Fibroblast of lung (primary cell): ENCODE data around the gene ARHGEF3. TPM values are rescaled to one million over a fixed set of nuclear protein-coding genes. Genes with fewer than 3 reads are reported as not detected.

Experiments used
- DNase-seq, 2 donors: peaks; one replicate each; pipeline versions ENCODE4 v3.0.0 to v3.0.0-alpha.2; 2010; ENCODE audit warnings: low read depth in 2 of 2
- H2AFZ ChIP-seq: 2 replicates; pipeline ENCODE4 v1.5.1; 2012; ENCODE audit warnings: low read length, control low read depth, inconsistent platforms
- H3K27ac ChIP-seq: 2 replicates; pipeline ENCODE4 v1.5.1; 2011; ENCODE audit warnings: low read length, control low read depth; ENCODE audit not compliant: insufficient read depth
- H3K27me3 ChIP-seq: 2 replicates; pipeline ENCODE4 v1.5.1; 2011; ENCODE audit warnings: mild to moderate bottlenecking, low read length; ENCODE audit not compliant: control insufficient read depth, insufficient read depth
- H3K36me3 ChIP-seq: 2 replicates; pipeline ENCODE4 v1.5.1; 2011; ENCODE audit warnings: low read length; ENCODE audit not compliant: control insufficient read depth, insufficient read depth
- H3K4me1 ChIP-seq: 2 replicates; pipeline ENCODE4 v1.5.1; 2011; ENCODE audit warnings: low read length; ENCODE audit not compliant: control insufficient read depth, insufficient read depth; ENCODE audit errors: extremely low read depth
- H3K4me2 ChIP-seq: 2 replicates; pipeline ENCODE4 v1.5.1; 2011; ENCODE audit warnings: low read length, control low read depth; ENCODE audit not compliant: insufficient read depth; ENCODE audit errors: extremely low read depth
- H3K4me3 ChIP-seq, 4 experiments: fragments of 200-600 bp in 1 of 4; sonication (generic) in 1 of 4; replicated peaks in 1 of 4; 2 replicates each; pipeline ENCODE4 v1.5.1; 2011 to 2016; ENCODE audit warnings: low read length in 4 of 4, low read depth in 3 of 4, mild to moderate bottlenecking in 3 of 4, control low read depth in 2 of 4, inconsistent platforms in 1 of 4, mixed read lengths in 1 of 4; ENCODE audit not compliant: insufficient read depth in 1 of 4; ENCODE audit errors: control extremely low read depth in 1 of 4
- H3K79me2 ChIP-seq: 2 replicates; pipeline ENCODE4 v1.5.1; 2012; ENCODE audit warnings: mild to moderate bottlenecking, low read length, inconsistent platforms; ENCODE audit not compliant: control insufficient read depth, insufficient read depth
- H3K9ac ChIP-seq: 2 replicates; pipeline ENCODE4 v1.5.1; 2011; ENCODE audit warnings: mild to moderate bottlenecking, low read length, control low read depth; ENCODE audit not compliant: insufficient read depth
- H3K9me3 ChIP-seq: 2 replicates; pipeline ENCODE4 v1.5.1; 2012; ENCODE audit warnings: low read depth, low read length; ENCODE audit not compliant: control insufficient read depth, insufficient read depth
- H4K20me1 ChIP-seq: 2 replicates; pipeline ENCODE4 v1.5.1; 2011; ENCODE audit warnings: low read length; ENCODE audit not compliant: control insufficient read depth, insufficient read depth; ENCODE audit errors: extremely low read depth
- CTCF ChIP-seq, 2 donors: IDR thresholded peaks in 1 of 2; conservative IDR thresholded peaks in 1 of 2; 1 replicate in 1 of 2; 2 replicates in 1 of 2; pipeline ENCODE4 v1.5.1; 2011 to 2012; ENCODE audit warnings: low read length in 2 of 2, control low read depth in 1 of 2, inconsistent platforms in 1 of 2, low read depth in 1 of 2, mild to moderate bottlenecking in 1 of 2
- EZH2 ChIP-seq: IDR thresholded peaks from 2 replicates; pipeline ENCODE4 v1.5.1; 2012; ENCODE audit warnings: low read length, control low read depth, mild to moderate bottlenecking; ENCODE audit errors: missing control alignments
- polyA plus RNA-seq, 2 donors: library from polyadenylated mRNA; depleted of rRNA in 1 of 2; stranded (reverse) in 1 of 2; unstranded in 1 of 2; fragments of >200 nt; gene quantifications; 2 replicates each; pipeline ENCODE4 v1.2.1, GENCODE V29; 2011 to 2012; ENCODE audit warnings: missing spikeins in 1 of 2
- total RNA-seq: library from RNA; depleted of rRNA; stranded (reverse); fragments of >200 nt; gene quantifications from 2 replicates; pipeline ENCODE4 v1.2.1, GENCODE V29; 2014

Gene ARHGEF3
- total and polyA plus RNA-seq, 2 donors (not counting 1 experiment from before 2014, with no cell fraction given) = 2.6 to 16.7 TPM

GRCh38 chr3:56833536-56833935, 31.8 kb upstream of the ARHGEF3 start:
- H3K4me1 ChIP-seq = peaks cover 4% of the 10 kb centered on the region
- H3K36me3 ChIP-seq = no peaks in the 10 kb centered on the region
- no peak for DNase-seq
- no peaks in the 10 kb centered on the region for H4K20me1 ChIP-seq
- no peak overlapping the region for H3K4me3 ChIP-seq
- no peak overlapping the region for H3K4me2 ChIP-seq
- no peak overlapping the region for H2AFZ ChIP-seq
- H3K9ac ChIP-seq = no peak overlapping the region
- H3K9me3 ChIP-seq = no peaks in the 10 kb centered on the region
- no peaks in the 10 kb centered on the region for H3K79me2 ChIP-seq
- no peak overlapping the region for H3K27ac ChIP-seq
- H3K27me3 ChIP-seq = peaks cover 6% of the 10 kb centered on the region
- TF ChIP-seq CTCF (conservative IDR thresholded peaks at IDR 0.05 in 1 of 2, IDR thresholded peaks at IDR 0.05 in 1 of 2; ENCODE audit: low read depth in 1 of 2, low read length in 2 of 2) (no peak), EZH2 (no peak)

GRCh38 chr3:56833022-56833421, 31.3 kb upstream of the ARHGEF3 start:
- Histone ChIP-seq H3K79me2 (no peaks in the 10 kb centered on the region), H3K4me2 (no peak overlapping the region), H3K27me3 (peaks cover 6% of the 10 kb centered on the region), H3K9ac (no peak overlapping the region), H3K27ac (no peak overlapping the region), H3K4me1 (peaks cover 4% of the 10 kb centered on the region), H2AFZ (no peak overlapping the region), H3K36me3 (no peaks in the 10 kb centered on the region), H3K9me3 (no peaks in the 10 kb centered on the region), H3K4me3 (no peak overlapping the region), H4K20me1 (no peaks in the 10 kb centered on the region)
- no peak for TF ChIP-seq CTCF (conservative IDR thresholded peaks at IDR 0.05 in 1 of 2, IDR thresholded peaks at IDR 0.05 in 1 of 2; ENCODE audit: low read depth in 1 of 2, low read length in 2 of 2)
- no peak for TF ChIP-seq EZH2
- no peak for DNase-seq

GRCh38 chr3:56831572-56831971, 29.8 kb upstream of the ARHGEF3 start:
- no peak for TF ChIP-seq CTCF (conservative IDR thresholded peaks at IDR 0.05 in 1 of 2, IDR thresholded peaks at IDR 0.05 in 1 of 2; ENCODE audit: low read depth in 1 of 2, low read length in 2 of 2)
- no peak for TF ChIP-seq EZH2
- Histone ChIP-seq H2AFZ (no peak overlapping the region), H3K9ac (no peak overlapping the region), H3K4me1 (peaks cover 4% of the 10 kb centered on the region), H3K79me2 (no peaks in the 10 kb centered on the region), H3K4me2 (no peak overlapping the region), H3K27ac (no peak overlapping the region), H3K9me3 (no peaks in the 10 kb centered on the region), H3K4me3 (no peak overlapping the region), H3K36me3 (no peaks in the 10 kb centered on the region), H4K20me1 (no peaks in the 10 kb centered on the region), H3K27me3 (peaks cover 6% of the 10 kb centered on the region)
- no peak for DNase-seq
